GM18517 (cell line): ENCODE results near the gene PRSS56.

Experiments
- ATAC-seq: cut with Tn5 transposase; IDR thresholded peaks from one replicate; pipeline ENCODE4 v1.9.1; 2021; ENCODE audit warnings: mild to moderate bottlenecking, moderate library complexity; ENCODE audit not compliant: unreplicated experiment

Gene PRSS56

GRCh38 chr2:232540441-232541041 is 20.4 kb downstream of the PRSS56 start:
- ATAC-seq = no peak

GRCh38 chr2:232541195-232541960 is 21.2 kb downstream of the PRSS56 start:
- ATAC-seq = no peak

GRCh38 chr2:232541961-232542714 is 21.9 kb downstream of the PRSS56 start:
- ATAC-seq = no peak

GRCh38 chr2:232542715-232543467 is 22.7 kb downstream of the PRSS56 start:
- ATAC-seq = no peak

- no peak for ATAC-seq
Observed at GRCh38 chr2:232543491-232543890, 23.3 kb downstream of the PRSS56 start.

GRCh38 chr2:232543928-232544631 is 23.9 kb downstream of the PRSS56 start:
- ATAC-seq = no peak

GRCh38 chr2:232544674-232545073 is 24.5 kb downstream of the PRSS56 start:
- no peak for ATAC-seq

GRCh38 chr2:232545511-232546375 is 25.6 kb downstream of the PRSS56 start:
- no peak for ATAC-seq

- no peak for ATAC-seq
Observed at GRCh38 chr2:232547991-232548390, 27.8 kb downstream of the PRSS56 start.

GRCh38 chr2:232549655-232550353 is 29.6 kb downstream of the PRSS56 start:
- ATAC-seq = no peak

GRCh38 chr2:232550354-232551249 is 30.4 kb downstream of the PRSS56 start, which contains the start of the genes EIF4E2 and TIGD1:
Gene EIF4E2, plus strand, starts transcription at chr2:232550689. Its CDS starts 36 bp downstream, at chr2:232550725.
Gene TIGD1, minus strand, starts transcription at chr2:232550557. Its CDS starts 675 bp downstream, at chr2:232549882.
- ATAC-seq = peak; percentile 91

GRCh38 chr2:232551250-232551638 is 31.1 kb downstream of the PRSS56 start:
- no peak for ATAC-seq

GRCh38 chr2:232551776-232552175 is 31.6 kb downstream of the PRSS56 start:
- ATAC-seq = no peak

GRCh38 chr2:232556426-232556825 is 36.2 kb downstream of the PRSS56 start:
- no peak for ATAC-seq

GRCh38 chr2:232562515-232563151 is 42.4 kb downstream of the PRSS56 start:
- ATAC-seq = no peak

- ATAC-seq = no peak
Observed at GRCh38 chr2:232563580-232563979, 43.4 kb downstream of the PRSS56 start.

- ATAC-seq = no peak
Observed at GRCh38 chr2:232567721-232568120, 47.5 kb downstream of the PRSS56 start.
